ENCODE results near the gene WDR83.
"Not testable (repeated sequence)": the region's sequence is repeated elsewhere in the genome, so short reads cannot be mapped to it uniquely, and the experiment has no call there.

The WDR83 gene

DNA sequence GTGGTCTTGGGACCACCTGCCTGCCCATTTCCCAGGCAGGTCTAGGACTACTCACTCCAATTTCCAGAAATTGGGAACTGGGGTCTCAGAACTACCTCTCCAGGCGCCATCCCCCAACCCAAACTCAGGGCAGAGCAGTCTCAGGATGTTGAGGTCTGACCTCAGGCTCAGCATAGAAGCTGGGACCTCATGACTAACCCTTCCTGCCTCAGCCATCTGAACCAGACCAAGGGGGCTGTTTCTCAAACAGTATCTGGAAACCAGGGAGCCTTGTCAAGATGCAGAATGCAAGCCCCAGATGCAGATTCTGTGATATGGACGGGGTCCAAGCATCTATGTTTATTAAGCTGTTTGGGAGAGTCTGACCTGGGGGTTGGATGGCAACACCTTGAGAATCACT, 28.5 kb downstream of the WDR83 start:
- TF ChIP-seq, protein P1, sequence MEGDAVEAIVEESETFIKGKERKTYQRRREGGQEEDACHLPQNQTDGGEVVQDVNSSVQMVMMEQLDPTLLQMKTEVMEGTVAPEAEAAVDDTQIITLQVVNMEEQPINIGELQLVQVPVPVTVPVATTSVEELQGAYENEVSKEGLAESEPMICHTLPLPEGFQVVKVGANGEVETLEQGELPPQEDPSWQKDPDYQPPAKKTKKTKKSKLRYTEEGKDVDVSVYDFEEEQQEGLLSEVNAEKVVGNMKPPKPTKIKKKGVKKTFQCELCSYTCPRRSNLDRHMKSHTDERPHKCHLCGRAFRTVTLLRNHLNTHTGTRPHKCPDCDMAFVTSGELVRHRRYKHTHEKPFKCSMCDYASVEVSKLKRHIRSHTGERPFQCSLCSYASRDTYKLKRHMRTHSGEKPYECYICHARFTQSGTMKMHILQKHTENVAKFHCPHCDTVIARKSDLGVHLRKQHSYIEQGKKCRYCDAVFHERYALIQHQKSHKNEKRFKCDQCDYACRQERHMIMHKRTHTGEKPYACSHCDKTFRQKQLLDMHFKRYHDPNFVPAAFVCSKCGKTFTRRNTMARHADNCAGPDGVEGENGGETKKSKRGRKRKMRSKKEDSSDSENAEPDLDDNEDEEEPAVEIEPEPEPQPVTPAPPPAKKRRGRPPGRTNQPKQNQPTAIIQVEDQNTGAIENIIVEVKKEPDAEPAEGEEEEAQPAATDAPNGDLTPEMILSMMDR (IDR thresholded peaks at IDR 0.05; ENCODE audit: low read depth, low read length, missing control alignments) = no peak
- H3K4me3 ChIP-seq (ENCODE audit: low read depth, low read length) = no peak overlapping the region
- in situ Hi-C loops (cut with HindIII; ENCODE audit: low sequenced_read_pairs) = no loop called here
- DNase-seq (ENCODE audit: low read depth) = no peak

GRCh38 chr19:12695514-12695913, 28.9 kb downstream of the WDR83 start:
- H3K4me3 ChIP-seq (ENCODE audit: low read depth, low read length) = peak overlapping the region; percentile 90
- in situ Hi-C loops (cut with HindIII; ENCODE audit: low sequenced_read_pairs) = no loop called here
- TF ChIP-seq, protein P1 (IDR thresholded peaks at IDR 0.05; ENCODE audit: low read depth, low read length, missing control alignments) = no peak
- DNase-seq (ENCODE audit: low read depth) = no peak

DNA sequence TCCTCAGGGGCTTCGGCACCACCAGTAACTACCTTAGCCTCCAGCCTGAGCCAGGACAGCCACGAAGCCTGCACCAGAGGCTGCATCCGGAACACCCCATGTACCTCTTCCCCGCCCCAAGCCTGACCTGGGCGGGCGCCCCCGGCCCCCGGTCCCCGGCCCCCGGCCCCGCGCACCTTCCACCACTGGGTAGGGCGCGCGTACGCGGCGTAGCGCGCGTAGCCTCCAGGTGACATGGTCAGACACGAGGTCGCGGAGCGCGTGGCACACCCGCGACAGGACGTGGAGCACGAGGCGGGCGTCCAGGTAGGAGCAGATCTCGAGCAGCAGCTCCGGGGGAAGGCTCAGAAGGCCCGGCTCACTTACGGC, 29.4 kb downstream of the WDR83 start:
- H3K4me3 ChIP-seq (ENCODE audit: low read depth, low read length) = peak overlapping the region; percentile 90
- TF ChIP-seq, protein P1 (IDR thresholded peaks at IDR 0.05; ENCODE audit: low read depth, low read length, missing control alignments) = no peak
- in situ Hi-C loops (cut with HindIII; ENCODE audit: low sequenced_read_pairs) = no loop called here
- no peak for DNase-seq (ENCODE audit: low read depth)

DNA sequence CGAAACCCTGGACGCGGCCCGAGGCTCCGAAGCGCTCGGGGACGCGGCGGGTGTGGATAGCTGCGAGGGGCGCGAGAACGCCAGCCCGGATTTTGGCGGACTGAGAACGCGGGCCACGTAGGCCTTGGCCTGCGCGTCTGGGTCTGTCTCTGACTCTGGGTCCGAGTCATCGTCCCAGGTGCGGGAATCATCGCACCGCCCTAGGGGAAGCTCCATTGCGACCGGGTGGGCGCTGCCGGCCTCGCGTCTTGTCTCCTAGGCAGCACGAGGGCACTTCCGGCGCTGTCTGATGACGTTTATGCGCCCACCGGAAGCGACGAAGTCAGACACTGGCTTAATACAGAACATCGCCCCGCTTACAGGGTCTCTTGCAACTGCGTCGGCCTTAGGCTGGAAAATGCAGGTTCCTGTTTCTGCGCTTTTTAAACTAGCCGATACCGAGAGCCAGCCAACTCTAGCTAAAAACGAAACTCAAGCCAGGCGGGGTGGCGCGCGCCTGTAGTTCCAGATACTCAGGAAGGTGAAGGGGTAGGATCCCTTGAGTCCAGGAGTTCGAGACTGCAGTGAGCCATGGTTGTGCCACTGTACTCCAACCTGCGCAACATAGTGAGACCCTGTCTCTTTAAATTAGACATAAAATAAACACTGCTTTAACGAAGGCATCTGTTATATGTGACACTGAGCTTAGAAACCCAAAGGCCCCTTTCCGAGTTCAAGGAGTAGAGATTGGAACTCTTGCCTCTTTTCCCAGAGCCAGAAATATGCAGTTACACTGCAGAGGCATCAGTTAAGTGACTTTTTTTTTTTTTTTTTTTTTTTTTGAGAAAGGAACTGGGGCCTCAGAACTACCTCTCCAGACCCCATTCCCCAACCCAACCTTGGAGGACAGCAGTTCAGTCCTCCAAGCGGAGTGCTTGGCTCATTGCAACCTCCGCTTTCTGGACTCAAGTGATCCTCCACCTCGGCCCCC, 30.0 kb downstream of the WDR83 start, which contains the start of gene FBXW9:
Gene FBXW9 (minus strand): TSS at position 266 of the 970 bp plus-strand sequence. CDS start 50 bp downstream, at position 216.
- TF ChIP-seq, protein P1 (IDR thresholded peaks at IDR 0.05; ENCODE audit: low read depth, low read length, missing control alignments) = no peak
- in situ Hi-C loops (cut with HindIII; ENCODE audit: low sequenced_read_pairs) = no loop called here
- peak within 1 kb of the TSS; percentile 90 for H3K4me3 ChIP-seq (ENCODE audit: low read depth, low read length)
- peak; percentile 92 for DNase-seq (ENCODE audit: low read depth)

DNA sequence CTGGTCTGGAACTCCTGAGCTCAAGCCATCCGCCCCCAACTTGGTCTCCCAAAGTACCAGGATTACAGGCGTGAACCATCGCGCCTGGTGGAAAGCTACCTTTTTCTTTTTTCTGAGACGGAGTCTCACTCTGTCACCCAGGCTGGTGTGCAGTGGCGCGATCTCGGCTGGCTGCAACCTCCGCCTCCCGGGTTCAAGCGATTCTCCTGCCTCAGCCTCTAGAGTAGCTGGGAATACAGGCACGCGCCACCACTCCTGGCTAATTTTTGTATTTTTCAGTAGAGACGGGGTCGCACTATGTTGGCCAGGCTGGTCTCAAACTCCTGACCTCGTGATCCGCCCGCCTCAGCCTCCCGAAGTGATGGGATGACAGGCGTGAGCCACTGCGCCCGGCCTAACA, 30.8 kb downstream of the WDR83 start:
- DNase-seq (ENCODE audit: low read depth); H3K4me3 ChIP-seq (ENCODE audit: low read depth, low read length); in situ Hi-C loops (cut with HindIII; ENCODE audit: low sequenced_read_pairs): not testable (repeated sequence)

DNA sequence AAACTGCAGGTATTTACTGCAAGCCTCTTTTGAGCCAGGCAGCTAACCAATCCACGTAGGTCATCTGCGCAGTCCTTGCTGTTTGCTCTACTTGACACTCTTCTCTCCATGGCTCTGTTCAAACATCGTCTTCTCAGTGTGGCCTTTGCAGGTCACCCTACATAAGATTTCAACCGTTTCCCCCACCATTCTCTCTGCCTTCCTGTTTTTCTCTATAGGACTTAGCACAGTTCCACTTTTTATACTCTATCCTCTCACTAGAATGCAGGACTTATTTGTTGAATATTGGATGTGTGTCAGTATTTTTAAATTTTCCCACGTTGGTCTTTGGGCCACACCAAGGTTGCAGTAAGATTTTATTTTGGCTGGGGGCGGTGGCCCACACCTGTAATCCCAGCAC, 31.5 kb downstream of the WDR83 start:
- no peak overlapping the region for H3K4me3 ChIP-seq (ENCODE audit: low read depth, low read length)
- TF ChIP-seq, protein P1 (IDR thresholded peaks at IDR 0.05; ENCODE audit: low read depth, low read length, missing control alignments) = no peak
- no peak for DNase-seq (ENCODE audit: low read depth)
- in situ Hi-C loops (cut with HindIII; ENCODE audit: low sequenced_read_pairs) = no loop called here
